Tibial artery (tissue), 4 donors: ENCODE results near the gene ANKRD42.

ENCODE experiments used
- DNase-seq, 2 donors: peaks; one replicate each; pipeline ENCODE4 v3.0.0-alpha.2; 2019
- H3K27ac ChIP-seq, 2 donors: fragments of 200-600 bp; sonication (generic) in 1 of 2; 1 replicate in 1 of 2; 2 replicates in 1 of 2; pipeline ENCODE4 v1.5.1; 2018 to 2019; ENCODE audit warnings: mild to moderate bottlenecking in 1 of 2
- H3K27me3 ChIP-seq, 2 donors: fragments of 200-600 bp; sonication (generic) in 1 of 2; one replicate each; pipeline versions ENCODE4 v1.5.1 to v1.6.0; 2016 to 2019
- H3K36me3 ChIP-seq, 3 donors: fragments of 200-600 bp; sonication (generic) in 2 of 3; one replicate each; pipeline ENCODE4 v1.5.1; 2016 to 2019; ENCODE audit warnings: mild to moderate bottlenecking in 2 of 3
- H3K4me1 ChIP-seq, 4 donors: fragments of 200-600 bp; sonication (generic) in 2 of 4; 1 replicate in 3 of 4; 2 replicates in 1 of 4; pipeline ENCODE4 v1.5.1; 2016 to 2019
- H3K4me3 ChIP-seq, 2 donors: fragments of 200-600 bp; sonication (generic) in 1 of 2; 1 replicate in 1 of 2; 2 replicates in 1 of 2; pipeline ENCODE4 v1.5.1; 2018 to 2019; ENCODE audit warnings: mild to moderate bottlenecking in 2 of 2
- H3K9me3 ChIP-seq, 3 donors: fragments of 200-600 bp; sonication (generic) in 1 of 3; one replicate each; pipeline ENCODE4 v1.5.1; 2016 to 2019
- CTCF ChIP-seq, 2 experiments: fragments of 200-600 bp in 1 of 2; fragments of 450-650 bp in 1 of 2; IDR thresholded peaks; one replicate each; pipeline ENCODE4 v1.5.1; 2017 to 2019; ENCODE audit warnings: antibody characterized with exemption in 2 of 2, mild to moderate bottlenecking in 1 of 2, moderate library complexity in 1 of 2
- intact Hi-C: fragments of 100-400 bp; cut with DNase I; formaldehyde crosslinking; loops from one replicate; pipeline ENCODE4 v1.15.0; 2023; ENCODE audit warnings: low total_unique reads

ANKRD42 gene

GRCh38 chr11:83249445-83249844 is 55.9 kb downstream of the ANKRD42 start:
- Histone ChIP-seq H3K4me1 (peaks cover 0 to 26% (median 0%) of the 10 kb centered on the region in 4 donors), H3K27me3 (no peaks in the 10 kb centered on the region), H3K4me3 (no peak overlapping the region), H3K27ac (no peak overlapping the region), H3K9me3 (no peaks in the 10 kb centered on the region), H3K36me3 (peaks cover 0 to 6% (median 0%) of the 10 kb centered on the region in 3 donors)
- TF ChIP-seq CTCF (IDR thresholded peaks at IDR 0.05), result no peak
- intact Hi-C loops, result loop anchor here (5.0 to 10.0 kb wide), 2 partner anchors 342 to 535 kb away; no protein-coding TSS in a partner anchor
- no peak for DNase-seq

- no peak overlapping the region for H3K4me3 ChIP-seq
- no peaks in the 10 kb centered on the region for H3K27me3 ChIP-seq
- H3K4me1 ChIP-seq, result peaks cover 0 to 33% (median 0%) of the 10 kb centered on the region in 4 donors
- intact Hi-C loops, result loop anchor here (5.0 to 10.0 kb wide), 2 partner anchors 343 to 535 kb away; no protein-coding TSS in a partner anchor
- DNase-seq, result no peak
- no peak overlapping the region for H3K27ac ChIP-seq
- no peaks in the 10 kb centered on the region for H3K9me3 ChIP-seq
- peaks cover 0 to 6% (median 0%) of the 10 kb centered on the region in 3 donors for H3K36me3 ChIP-seq
- peak; percentile 65 to 67 for TF ChIP-seq CTCF (IDR thresholded peaks at IDR 0.05)
Observed at GRCh38 chr11:83249972-83250593, 56.6 kb downstream of the ANKRD42 start.

- intact Hi-C loops, result no loop called here
- no peak for TF ChIP-seq CTCF (IDR thresholded peaks at IDR 0.05)
- no peaks in the 10 kb centered on the region for H3K9me3 ChIP-seq
- no peak for DNase-seq
- peak overlapping the region in 1 of 2 donors; percentile 66 for H3K27ac ChIP-seq
- H3K27me3 ChIP-seq, result no peaks in the 10 kb centered on the region
- peaks cover 0 to 54% (median 7%) of the 10 kb centered on the region in 4 donors for H3K4me1 ChIP-seq
- no peak overlapping the region for H3K4me3 ChIP-seq
- peaks cover 0 to 6% (median 0%) of the 10 kb centered on the region in 3 donors for H3K36me3 ChIP-seq
Observed at GRCh38 chr11:83252266-83252665, 58.8 kb downstream of the ANKRD42 start.

GRCh38 chr11:83252941-83253340 is 59.4 kb downstream of the ANKRD42 start:
- TF ChIP-seq CTCF (IDR thresholded peaks at IDR 0.05), result no peak
- Histone ChIP-seq H3K4me1 (peaks cover 0 to 61% (median 11%) of the 10 kb centered on the region in 4 donors), H3K27me3 (no peaks in the 10 kb centered on the region), H3K27ac (peak overlapping the region; percentile 50 to 66), H3K4me3 (no peak overlapping the region), H3K36me3 (peaks cover 0 to 2% (median 0%) of the 10 kb centered on the region in 3 donors), H3K9me3 (no peaks in the 10 kb centered on the region)
- DNase-seq, result no peak
- intact Hi-C loops, result no loop called here

GRCh38 chr11:83255366-83255765 is 61.9 kb downstream of the ANKRD42 start:
- Histone ChIP-seq H3K27me3 (no peaks in the 10 kb centered on the region), H3K4me3 (no peak overlapping the region), H3K4me1 (peaks cover 0 to 58% (median 11%) of the 10 kb centered on the region in 4 donors), H3K9me3 (no peaks in the 10 kb centered on the region), H3K36me3 (peaks cover 0 to 21% (median 0%) of the 10 kb centered on the region in 3 donors), H3K27ac (peak overlapping the region in 1 of 2 donors; percentile 66)
- intact Hi-C loops, result no loop called here
- no peak for DNase-seq
- TF ChIP-seq CTCF (IDR thresholded peaks at IDR 0.05), result no peak
